Esophagus squamous epithelium (tissue), 5 donors: ENCODE data around the gene SPINT2. TPM values are rescaled to one million over a fixed set of nuclear protein-coding genes. Genes with fewer than 3 reads are reported as not detected.

Source experiments
- DNase-seq: peaks from one replicate; lab custom pipeline; 2025; lab: John Stamatoyannopoulos, UW
- H3K27ac ChIP-seq, 4 donors: fragments of 200-600 bp; sonication (generic); one replicate each; pipeline ENCODE4 v1.5.1; 2016 to 2019; ENCODE audit warnings: mild to moderate bottlenecking in 1 of 4
- H3K27me3 ChIP-seq, 4 donors: fragments of 200-600 bp; sonication (generic); 1 replicate in 3 of 4; 2 replicates in 1 of 4; pipeline versions ENCODE4 v1.5.1 to v1.6.0; 2017 to 2021; ENCODE audit warnings: antibody characterized with exemption in 1 of 4
- H3K36me3 ChIP-seq, 3 donors: fragments of 200-600 bp; sonication (generic); one replicate each; pipeline ENCODE4 v1.5.1; 2016 to 2019
- H3K4me1 ChIP-seq, 3 donors: fragments of 200-600 bp; sonication (generic); one replicate each; pipeline ENCODE4 v1.5.1; 2017 to 2019
- H3K4me3 ChIP-seq, 4 donors: fragments of 200-600 bp; sonication (generic); 1 replicate in 3 of 4; 2 replicates in 1 of 4; pipeline ENCODE4 v1.5.1; 2016 to 2019; ENCODE audit warnings: mild to moderate bottlenecking in 2 of 4, moderate library complexity in 1 of 4
- H3K9me3 ChIP-seq, 3 donors: fragments of 200-600 bp; sonication (generic); one replicate each; pipeline ENCODE4 v1.5.1; 2016 to 2019
- POLR2A ChIP-seq, 4 donors: fragments of 450-650 bp; IDR thresholded peaks; one replicate each; pipeline ENCODE4 v1.6.1; 2017; ENCODE audit warnings: antibody characterized with exemption in 4 of 4, mild to moderate bottlenecking in 4 of 4, moderate library complexity in 3 of 4
- WGBS, 2 donors: methylation state at CpG; one replicate each; pipeline ENCODE4 v1.1.5; 2018; 5-methylcytosine and 5-hydroxymethylcytosine counted together
- intact Hi-C: fragments of 100-400 bp; cut with DNase I; formaldehyde crosslinking; loops from one replicate; pipeline ENCODE4 v1.15.0; 2022
- total RNA-seq, 4 donors: library from RNA; depleted of rRNA; stranded (reverse); fragments of >200 nt; gene quantifications; one replicate each; pipeline ENCODE4 v1.1.0, GENCODE V29; 2016
- TF ChIP-seq, protein P1 (sequence below), 6 experiments: fragments of 450-650 bp in 4 of 6; fragments of 200-600 bp in 2 of 6; sonication (generic) in 2 of 6; IDR thresholded peaks; one replicate each; pipeline ENCODE4 v1.5.1; 2016 to 2019; ENCODE audit warnings: antibody characterized with exemption in 6 of 6, mild to moderate bottlenecking in 4 of 6, moderate library complexity in 4 of 6
- donor health status: DM: yes; HTN: yes; CAD: no.

SPINT2 gene
- total RNA-seq, 4 donors from 2014 or later = 345 to 663 (median 433) TPM

GRCh38 chr19:38285567-38285966 lies 21.2 kb downstream of the SPINT2 start:
- H3K4me1 ChIP-seq = peaks cover 6 to 82% (median 10%) of the 10 kb centered on the region in 3 donors
- 81 to 88% methylated on average over 5 of the region's 5 CpGs for WGBS, 2 donors
- peaks cover 0 to 67% (median 20%) of the 10 kb centered on the region in 3 donors for H3K36me3 ChIP-seq
- no peak overlapping the region for H3K27ac ChIP-seq
- intact Hi-C loops = no loop called here
- H3K27me3 ChIP-seq = no peaks in the 10 kb centered on the region
- no peak for DNase-seq
- TF ChIP-seq POLR2A (IDR thresholded peaks at IDR 0.05) = no peak
- TF ChIP-seq, protein P1, sequence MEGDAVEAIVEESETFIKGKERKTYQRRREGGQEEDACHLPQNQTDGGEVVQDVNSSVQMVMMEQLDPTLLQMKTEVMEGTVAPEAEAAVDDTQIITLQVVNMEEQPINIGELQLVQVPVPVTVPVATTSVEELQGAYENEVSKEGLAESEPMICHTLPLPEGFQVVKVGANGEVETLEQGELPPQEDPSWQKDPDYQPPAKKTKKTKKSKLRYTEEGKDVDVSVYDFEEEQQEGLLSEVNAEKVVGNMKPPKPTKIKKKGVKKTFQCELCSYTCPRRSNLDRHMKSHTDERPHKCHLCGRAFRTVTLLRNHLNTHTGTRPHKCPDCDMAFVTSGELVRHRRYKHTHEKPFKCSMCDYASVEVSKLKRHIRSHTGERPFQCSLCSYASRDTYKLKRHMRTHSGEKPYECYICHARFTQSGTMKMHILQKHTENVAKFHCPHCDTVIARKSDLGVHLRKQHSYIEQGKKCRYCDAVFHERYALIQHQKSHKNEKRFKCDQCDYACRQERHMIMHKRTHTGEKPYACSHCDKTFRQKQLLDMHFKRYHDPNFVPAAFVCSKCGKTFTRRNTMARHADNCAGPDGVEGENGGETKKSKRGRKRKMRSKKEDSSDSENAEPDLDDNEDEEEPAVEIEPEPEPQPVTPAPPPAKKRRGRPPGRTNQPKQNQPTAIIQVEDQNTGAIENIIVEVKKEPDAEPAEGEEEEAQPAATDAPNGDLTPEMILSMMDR (IDR thresholded peaks at IDR 0.05) = no peak
- no peak overlapping the region for H3K4me3 ChIP-seq
- H3K9me3 ChIP-seq = no peaks in the 10 kb centered on the region

GRCh38 chr19:38287604-38288003 lies 23.2 kb downstream of the SPINT2 start:
- no peak for TF ChIP-seq POLR2A (IDR thresholded peaks at IDR 0.05)
- TF ChIP-seq, protein P1 (IDR thresholded peaks at IDR 0.05) = no peak
- WGBS, 2 donors = 69 to 84% methylated on average over 5 to 7 of the region's 9 CpGs
- Histone ChIP-seq H3K9me3 (no peaks in the 10 kb centered on the region), H3K27me3 (no peaks in the 10 kb centered on the region), H3K36me3 (peaks cover 4 to 82% (median 20%) of the 10 kb centered on the region in 3 donors), H3K4me3 (no peak overlapping the region), H3K4me1 (peaks cover 16 to 82% (median 18%) of the 10 kb centered on the region in 3 donors), H3K27ac (no peak overlapping the region)
- intact Hi-C loops = no loop called here
- no peak for DNase-seq

GRCh38 chr19:38288123-38288855 lies 23.9 kb downstream of the SPINT2 start:
- no peak for DNase-seq
- H3K4me1 ChIP-seq = peaks cover 12 to 82% (median 18%) of the 10 kb centered on the region in 3 donors
- H3K27me3 ChIP-seq = no peaks in the 10 kb centered on the region
- peaks cover 4 to 89% (median 20%) of the 10 kb centered on the region in 3 donors for H3K36me3 ChIP-seq
- H3K4me3 ChIP-seq = no peak overlapping the region
- H3K27ac ChIP-seq = no peak overlapping the region
- intact Hi-C loops = no loop called here
- 80 to 93% methylated on average over 2 to 3 of the region's 16 CpGs for WGBS, 2 donors
- H3K9me3 ChIP-seq = no peaks in the 10 kb centered on the region
- no peak for TF ChIP-seq POLR2A (IDR thresholded peaks at IDR 0.05)
- TF ChIP-seq, protein P1 (IDR thresholded peaks at IDR 0.05) = no peak

- TF ChIP-seq, protein P1 (IDR thresholded peaks at IDR 0.05) = no peak
- TF ChIP-seq POLR2A (IDR thresholded peaks at IDR 0.05) = no peak
- H3K27me3 ChIP-seq = no peaks in the 10 kb centered on the region
- no peaks in the 10 kb centered on the region for H3K9me3 ChIP-seq
- 94 to 95% methylated on average over 8 to 12 of the region's 15 CpGs for WGBS, 2 donors
- H3K4me3 ChIP-seq = no peak overlapping the region
- peaks cover 4 to 86% (median 20%) of the 10 kb centered on the region in 3 donors for H3K36me3 ChIP-seq
- H3K4me1 ChIP-seq = peaks cover 12 to 79% (median 18%) of the 10 kb centered on the region in 3 donors
- DNase-seq = no peak
- intact Hi-C loops = no loop called here
- H3K27ac ChIP-seq = peak overlapping the region; percentile 67 to 89 (median 82)
These were observed 25.6 kb downstream of the SPINT2 start for GRCh38 chr19:38289955-38290354.

GRCh38 chr19:38290631-38291147 lies 26.3 kb downstream of the SPINT2 start:
- peaks cover 4 to 78% (median 20%) of the 10 kb centered on the region in 3 donors for H3K36me3 ChIP-seq
- peak overlapping the region; percentile 67 to 89 (median 82) for H3K27ac ChIP-seq
- no peak overlapping the region for H3K4me3 ChIP-seq
- intact Hi-C loops = no loop called here
- TF ChIP-seq POLR2A (IDR thresholded peaks at IDR 0.05) = no peak
- TF ChIP-seq, protein P1 (IDR thresholded peaks at IDR 0.05) = no peak
- H3K4me1 ChIP-seq = peaks cover 18 to 82% (median 19%) of the 10 kb centered on the region in 3 donors
- H3K9me3 ChIP-seq = no peaks in the 10 kb centered on the region
- WGBS, 2 donors = 51 to 53% methylated on average over 6 to 11 of the region's 13 CpGs
- no peaks in the 10 kb centered on the region for H3K27me3 ChIP-seq
- no peak for DNase-seq
